Astrocyte of the cerebellum (primary cell): ENCODE measurements around the gene TAAR2.

Source experiments
- DNase-seq: peaks from one replicate; pipeline ENCODE4 v3.0.0-alpha.2; 2011; ENCODE audit warnings: low read depth
- H3K4me3 ChIP-seq: 2 replicates; pipeline ENCODE4 v1.5.1; 2011; ENCODE audit warnings: mild to moderate bottlenecking, low read depth, low read length, moderate library complexity
- in situ Hi-C: cut with HindIII; loops from 2 replicates; pipeline ENCODE4 v1.10.0; 2017; ENCODE audit warnings: low sequenced_read_pairs
- TF ChIP-seq, protein P1 (sequence below): IDR thresholded peaks from 2 replicates; pipeline ENCODE4 v1.5.1; 2012; ENCODE audit warnings: low read length, low read depth, moderate library complexity, mild to moderate bottlenecking; ENCODE audit errors: missing control alignments

TAAR2 gene

DNA sequence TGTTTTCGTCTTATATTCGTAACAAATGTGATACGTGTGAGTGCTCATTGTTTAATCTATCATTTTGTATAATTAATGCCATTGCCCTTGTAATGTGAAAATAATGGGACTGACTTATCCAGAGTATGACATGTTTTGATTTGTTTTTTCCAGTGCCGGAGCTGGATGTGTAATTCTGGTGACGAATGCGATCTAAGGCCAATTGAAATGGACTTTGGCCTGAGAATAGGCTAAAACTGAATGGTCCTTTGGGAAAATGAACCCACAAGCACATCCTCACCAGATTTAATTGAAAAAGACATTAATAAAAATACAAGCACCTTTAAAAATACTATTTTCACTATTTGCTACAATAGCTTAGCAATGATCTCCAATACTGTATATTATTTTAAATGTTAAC is 27.9 kb downstream of the TAAR2 start:
- TF ChIP-seq, protein P1, sequence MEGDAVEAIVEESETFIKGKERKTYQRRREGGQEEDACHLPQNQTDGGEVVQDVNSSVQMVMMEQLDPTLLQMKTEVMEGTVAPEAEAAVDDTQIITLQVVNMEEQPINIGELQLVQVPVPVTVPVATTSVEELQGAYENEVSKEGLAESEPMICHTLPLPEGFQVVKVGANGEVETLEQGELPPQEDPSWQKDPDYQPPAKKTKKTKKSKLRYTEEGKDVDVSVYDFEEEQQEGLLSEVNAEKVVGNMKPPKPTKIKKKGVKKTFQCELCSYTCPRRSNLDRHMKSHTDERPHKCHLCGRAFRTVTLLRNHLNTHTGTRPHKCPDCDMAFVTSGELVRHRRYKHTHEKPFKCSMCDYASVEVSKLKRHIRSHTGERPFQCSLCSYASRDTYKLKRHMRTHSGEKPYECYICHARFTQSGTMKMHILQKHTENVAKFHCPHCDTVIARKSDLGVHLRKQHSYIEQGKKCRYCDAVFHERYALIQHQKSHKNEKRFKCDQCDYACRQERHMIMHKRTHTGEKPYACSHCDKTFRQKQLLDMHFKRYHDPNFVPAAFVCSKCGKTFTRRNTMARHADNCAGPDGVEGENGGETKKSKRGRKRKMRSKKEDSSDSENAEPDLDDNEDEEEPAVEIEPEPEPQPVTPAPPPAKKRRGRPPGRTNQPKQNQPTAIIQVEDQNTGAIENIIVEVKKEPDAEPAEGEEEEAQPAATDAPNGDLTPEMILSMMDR: no peak
- in situ Hi-C loops: no loop called here
- no peak overlapping the region for H3K4me3 ChIP-seq
- DNase-seq: no peak

DNA sequence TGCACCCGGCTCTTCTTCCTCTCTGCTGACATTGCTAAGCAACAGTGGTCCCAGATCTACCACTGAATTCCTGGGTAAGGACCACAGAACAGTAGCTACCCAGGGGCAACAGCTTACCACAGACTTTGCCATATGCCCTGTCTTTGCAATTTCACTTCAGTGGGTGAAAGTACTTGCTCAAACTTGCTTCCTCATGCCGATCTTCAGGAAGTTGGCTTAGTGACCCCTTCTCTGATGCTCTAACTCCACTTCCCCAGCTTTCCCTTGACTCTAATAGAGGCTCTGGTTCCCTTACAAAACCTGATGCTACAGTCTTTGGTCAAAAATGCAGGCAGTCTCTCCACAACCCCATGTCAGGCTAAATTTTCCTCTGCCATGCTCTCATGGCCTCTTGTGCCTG is 31.2 kb downstream of the TAAR2 start:
- H3K4me3 ChIP-seq: no peak overlapping the region
- TF ChIP-seq, protein P1: no peak
- no peak for DNase-seq
- in situ Hi-C loops: no loop called here

DNA sequence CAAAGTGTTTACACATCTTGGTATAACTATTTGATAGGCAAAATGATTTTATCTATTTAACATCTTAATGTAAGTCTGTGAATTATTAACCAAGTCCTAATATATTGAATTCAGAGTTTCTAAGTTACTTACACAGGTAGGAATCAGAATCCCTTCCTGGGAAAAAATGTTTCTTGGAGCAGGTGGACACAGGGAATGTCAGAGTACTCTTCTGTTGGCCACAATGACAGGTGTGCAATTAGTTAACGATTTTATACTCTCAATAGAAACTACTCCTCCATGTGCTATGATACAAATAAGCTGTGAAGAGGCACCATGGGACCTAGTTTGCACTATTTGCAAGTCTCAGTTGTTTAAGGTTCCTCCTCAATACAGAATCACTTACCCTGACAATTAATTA is 33.7 kb downstream of the TAAR2 start:
- no peak overlapping the region for H3K4me3 ChIP-seq
- TF ChIP-seq, protein P1: no peak
- DNase-seq: no peak
- in situ Hi-C loops: no loop called here

DNA sequence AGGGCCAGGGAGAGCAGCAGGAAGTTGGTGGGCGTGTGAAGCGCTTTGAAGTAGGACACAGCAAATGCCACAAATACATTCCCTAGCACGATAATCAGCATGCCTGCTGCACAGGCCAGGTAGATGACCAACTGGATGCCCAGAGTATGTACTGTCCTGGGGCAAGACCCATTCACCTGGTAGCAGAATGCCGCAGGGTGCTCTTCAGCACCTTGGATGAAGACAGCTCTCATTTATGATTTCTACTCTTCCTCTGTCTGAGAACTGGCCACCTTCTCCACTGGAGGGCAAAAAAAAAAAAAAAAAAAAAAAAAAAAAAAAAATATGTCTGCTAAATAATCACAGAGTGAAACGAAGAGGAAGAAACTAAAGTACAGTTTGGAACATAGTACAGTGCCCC is 34.6 kb downstream of the TAAR2 start, which contains the start of gene TAAR5:
Gene TAAR5, minus strand, starts transcription at position 288 of the 400 bp plus-strand sequence. Its CDS starts 55 bp downstream, at position 233.
- H3K4me3 ChIP-seq: no peak within 1 kb of the TSS
- no peak for DNase-seq
- in situ Hi-C loops: no loop called here
- TF ChIP-seq, protein P1: no peak

DNA sequence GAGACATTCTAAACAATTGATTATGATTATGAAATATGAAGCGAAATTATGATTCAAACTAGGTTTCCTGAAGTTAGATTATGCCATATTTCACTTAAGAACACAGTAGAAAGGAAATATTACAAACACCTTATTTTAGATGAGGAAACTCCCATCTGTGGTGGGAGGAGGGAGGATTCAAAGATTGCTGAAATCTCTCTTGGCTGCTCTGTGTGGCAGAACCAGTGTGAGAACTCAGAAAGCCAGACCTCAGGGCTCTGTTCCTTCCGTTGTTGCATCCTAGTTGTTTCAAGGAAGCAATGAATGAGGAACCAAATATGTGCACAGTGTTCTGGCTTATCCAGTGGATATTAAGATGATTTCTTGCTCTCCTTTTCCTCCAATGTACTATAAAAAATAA is 36.7 kb downstream of the TAAR2 start:
- in situ Hi-C loops: no loop called here
- no peak overlapping the region for H3K4me3 ChIP-seq
- DNase-seq: no peak
- TF ChIP-seq, protein P1: no peak

DNA sequence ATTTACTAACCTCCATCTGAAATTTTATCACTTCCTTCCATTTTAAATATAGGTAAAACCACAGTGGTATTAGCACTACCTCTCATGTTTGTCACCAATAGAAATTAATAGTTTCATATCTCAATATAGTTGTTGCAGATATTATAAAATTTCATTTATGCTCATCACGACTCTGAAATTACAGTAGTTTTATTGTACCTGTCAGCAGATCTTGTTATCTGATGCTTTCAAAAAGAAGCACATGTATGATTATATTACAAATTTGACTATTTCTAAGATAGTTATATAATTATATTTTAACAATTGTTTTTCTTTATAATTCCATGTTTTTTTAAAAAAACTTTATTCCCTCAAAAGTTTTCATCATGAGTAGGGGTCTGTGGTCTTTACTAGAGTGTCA is 39.4 kb downstream of the TAAR2 start:
- no peak overlapping the region for H3K4me3 ChIP-seq
- no peak for DNase-seq
- in situ Hi-C loops: no loop called here
- TF ChIP-seq, protein P1: no peak

DNA sequence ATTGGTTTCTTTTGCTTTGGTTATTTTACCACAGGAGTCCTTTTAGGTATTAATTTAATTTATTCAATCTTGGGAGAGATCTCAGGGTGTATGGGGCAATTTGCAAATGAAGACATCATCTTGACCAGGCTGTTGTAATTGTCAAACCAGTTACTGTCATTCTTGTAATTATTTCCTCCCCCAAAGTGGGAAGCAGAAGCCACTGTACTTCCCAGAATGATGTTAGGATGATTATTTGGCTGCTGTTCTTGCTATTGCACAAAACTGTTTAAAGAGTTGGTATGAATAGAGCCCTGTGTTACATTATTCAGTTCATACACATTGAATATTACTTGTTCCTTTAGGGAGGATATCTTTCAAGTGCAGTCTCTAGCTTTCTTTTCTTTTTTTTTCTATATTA is 52.3 kb downstream of the TAAR2 start:
- no peak overlapping the region for H3K4me3 ChIP-seq
- TF ChIP-seq, protein P1: no peak
- in situ Hi-C loops: no loop called here
- no peak for DNase-seq
